Subcutaneous abdominal adipose tissue (tissue), 5 donors: ENCODE measurements around the gene GPR42.

Experiments
- H3K27ac ChIP-seq: one replicate; pipeline ENCODE4 v1.7.0; 2013; ENCODE audit warnings: low read depth, mild to moderate bottlenecking, inconsistent platforms, low read length, moderate library complexity
- H3K27me3 ChIP-seq, 5 donors: one replicate each; pipeline ENCODE4 v1.7.0; 2013; ENCODE audit warnings: low read length in 5 of 5, inconsistent platforms in 1 of 5; ENCODE audit not compliant: control insufficient read depth in 5 of 5, insufficient read depth in 4 of 5
- H3K36me3 ChIP-seq, 5 donors: one replicate each; pipeline ENCODE4 v1.7.0; 2013; ENCODE audit warnings: low read length in 5 of 5; ENCODE audit not compliant: control insufficient read depth in 5 of 5, insufficient read depth in 5 of 5
- H3K4me1 ChIP-seq, 5 donors: one replicate each; pipeline ENCODE4 v1.7.0; 2013; ENCODE audit warnings: low read length in 5 of 5, mild to moderate bottlenecking in 3 of 5, moderate library complexity in 1 of 5; ENCODE audit not compliant: control insufficient read depth in 5 of 5, insufficient read depth in 5 of 5
- H3K4me3 ChIP-seq, 5 donors: one replicate each; pipeline ENCODE4 v1.7.0; 2013; ENCODE audit warnings: low read length in 5 of 5, low read depth in 1 of 5
- H3K9ac ChIP-seq, 5 donors: one replicate each; pipeline ENCODE4 v1.7.0; 2013; ENCODE audit warnings: low read length in 5 of 5, mild to moderate bottlenecking in 4 of 5, moderate library complexity in 3 of 5
- H3K9me3 ChIP-seq, 5 donors: one replicate each; pipeline ENCODE4 v1.7.0; 2013; ENCODE audit warnings: low read length in 5 of 5; ENCODE audit not compliant: control insufficient read depth in 5 of 5
- donor health status: healthy.
- donor health status: healthy.
- donor health status: healthy.
- donor health status: healthy.
- donor health status: healthy.

Gene GPR42

GRCh38 chr19:35346193-35347052, 24.4 kb upstream of the GPR42 start:
- peaks cover 0 to 17% (median 0%) of the 10 kb centered on the region in 5 donors for H3K27me3 ChIP-seq
- H3K27ac ChIP-seq = no peak overlapping the region
- H3K9ac ChIP-seq = no peak overlapping the region
- peaks cover 0 to 23% (median 0%) of the 10 kb centered on the region in 5 donors for H3K4me1 ChIP-seq
- H3K36me3 ChIP-seq = no peaks in the 10 kb centered on the region
- H3K9me3 ChIP-seq = no peaks in the 10 kb centered on the region
- H3K4me3 ChIP-seq = no peak overlapping the region

GRCh38 chr19:35347171-35347929, 23.5 kb upstream of the GPR42 start, which contains the start of gene FFAR1:
FFAR1 (plus strand) TSS chr19:35347902; CDS start chr19:35351552, 3,650 bp downstream.
- Histone ChIP-seq H3K27me3 (peaks cover 0 to 17% (median 0%) of the 10 kb centered on the region in 5 donors), H3K9ac (peak within 1 kb of the TSS in 1 of 5 donors; percentile 26), H3K9me3 (no peaks in the 10 kb centered on the region), H3K36me3 (no peaks in the 10 kb centered on the region), H3K4me1 (peaks cover 0 to 23% (median 1%) of the 10 kb centered on the region in 5 donors), H3K4me3 (peak within 1 kb of the TSS in 1 of 5 donors; percentile 7), H3K27ac (no peak within 1 kb of the TSS)

- peak overlapping the region in 1 of 5 donors; percentile 26 for H3K9ac ChIP-seq
- H3K27me3 ChIP-seq = peaks cover 0 to 17% (median 0%) of the 10 kb centered on the region in 5 donors
- no peaks in the 10 kb centered on the region for H3K36me3 ChIP-seq
- peaks cover 0 to 26% (median 4%) of the 10 kb centered on the region in 5 donors for H3K4me1 ChIP-seq
- no peak overlapping the region for H3K27ac ChIP-seq
- H3K9me3 ChIP-seq = no peaks in the 10 kb centered on the region
- H3K4me3 ChIP-seq = no peak overlapping the region
Observed at GRCh38 chr19:35347930-35348298, 23.0 kb upstream of the GPR42 start.

GRCh38 chr19:35348911-35349611, 21.8 kb upstream of the GPR42 start:
- H3K27ac ChIP-seq = no peak overlapping the region
- peaks cover 0 to 17% (median 0%) of the 10 kb centered on the region in 5 donors for H3K27me3 ChIP-seq
- peaks cover 0 to 26% (median 4%) of the 10 kb centered on the region in 5 donors for H3K4me1 ChIP-seq
- no peak overlapping the region for H3K4me3 ChIP-seq
- no peaks in the 10 kb centered on the region for H3K36me3 ChIP-seq
- no peaks in the 10 kb centered on the region for H3K9me3 ChIP-seq
- no peak overlapping the region for H3K9ac ChIP-seq

GRCh38 chr19:35349614-35350521, 21.0 kb upstream of the GPR42 start:
- Histone ChIP-seq H3K27me3 (peaks cover 0 to 17% (median 0%) of the 10 kb centered on the region in 5 donors), H3K27ac (no peak overlapping the region), H3K36me3 (no peaks in the 10 kb centered on the region), H3K4me1 (peaks cover 0 to 26% (median 4%) of the 10 kb centered on the region in 5 donors), H3K4me3 (no peak overlapping the region), H3K9ac (no peak overlapping the region), H3K9me3 (no peaks in the 10 kb centered on the region)

- Histone ChIP-seq H3K36me3 (no peaks in the 10 kb centered on the region), H3K9me3 (no peaks in the 10 kb centered on the region), H3K4me1 (peaks cover 0 to 29% (median 7%) of the 10 kb centered on the region in 5 donors), H3K4me3 (no peak overlapping the region), H3K9ac (no peak overlapping the region), H3K27ac (no peak overlapping the region), H3K27me3 (peaks cover 0 to 15% (median 0%) of the 10 kb centered on the region in 5 donors)
Observed at GRCh38 chr19:35350591-35350990, 20.3 kb upstream of the GPR42 start.

- H3K4me1 ChIP-seq = peaks cover 1 to 28% (median 14%) of the 10 kb centered on the region in 5 donors
- no peak overlapping the region for H3K27ac ChIP-seq
- H3K4me3 ChIP-seq = no peak overlapping the region
- peaks cover 0 to 8% (median 0%) of the 10 kb centered on the region in 5 donors for H3K27me3 ChIP-seq
- no peaks in the 10 kb centered on the region for H3K9me3 ChIP-seq
- no peak overlapping the region for H3K9ac ChIP-seq
- no peaks in the 10 kb centered on the region for H3K36me3 ChIP-seq
Observed at GRCh38 chr19:35351411-35352176, 19.3 kb upstream of the GPR42 start.

GRCh38 chr19:35352177-35352447, 18.8 kb upstream of the GPR42 start:
- Histone ChIP-seq H3K27me3 (peaks cover 0 to 8% (median 0%) of the 10 kb centered on the region in 5 donors), H3K36me3 (no peaks in the 10 kb centered on the region), H3K9me3 (no peaks in the 10 kb centered on the region), H3K27ac (no peak overlapping the region), H3K4me3 (no peak overlapping the region), H3K4me1 (peaks cover 1 to 23% (median 13%) of the 10 kb centered on the region in 5 donors), H3K9ac (no peak overlapping the region)
